Endodermal cell (in vitro differentiated cells): ENCODE data around the gene SPARC. TPM values are rescaled to one million over a fixed set of nuclear protein-coding genes. Genes with fewer than 3 reads are reported as not detected.
"Not testable (repeated sequence)": the region's sequence is repeated elsewhere in the genome, so short reads cannot be mapped to it uniquely, and the experiment has no call there.

ENCODE experiments used
- DNase-seq: peaks from one replicate; pipeline ENCODE4 v3.0.0-alpha.2; 2017
- H3K27ac ChIP-seq: 2 replicates; pipeline ENCODE4 v1.5.1; 2013; ENCODE audit warnings: mild to moderate bottlenecking, low read depth, low read length, moderate library complexity
- H3K27me3 ChIP-seq: 2 replicates; pipeline ENCODE4 v1.6.1; 2013; ENCODE audit warnings: mild to moderate bottlenecking, low read length, moderate library complexity; ENCODE audit not compliant: insufficient read depth, control insufficient read depth, poor library complexity, severe bottlenecking
- H3K36me3 ChIP-seq: 2 replicates; pipeline ENCODE4 v1.7.0; 2013; ENCODE audit warnings: mild to moderate bottlenecking, low read length, moderate library complexity; ENCODE audit not compliant: control insufficient read depth, insufficient read depth
- H3K4me1 ChIP-seq: one replicate; pipeline ENCODE4 v1.7.0; 2013; ENCODE audit warnings: low read length; ENCODE audit not compliant: control insufficient read depth, insufficient read depth
- H3K4me3 ChIP-seq: 2 replicates; pipeline ENCODE4 v1.5.1; 2013; ENCODE audit warnings: mild to moderate bottlenecking, low read length, moderate library complexity
- H3K9ac ChIP-seq: 2 replicates; pipeline ENCODE4 v1.6.1; 2013; ENCODE audit warnings: mild to moderate bottlenecking, low read length, moderate library complexity; ENCODE audit not compliant: poor library complexity, severe bottlenecking; ENCODE audit errors: extremely low read depth
- H3K9me3 ChIP-seq: 2 replicates; pipeline ENCODE4 v1.6.1; 2013; ENCODE audit warnings: mild to moderate bottlenecking, low read length, moderate library complexity; ENCODE audit not compliant: control insufficient read depth
- H3K27ac Mint-ChIP-seq: 2 replicates; pipeline ENCODE4 v1.8.0; 2020; ENCODE audit warnings: mixed read lengths
- H3K27me3 Mint-ChIP-seq: 2 replicates; pipeline ENCODE4 v1.8.0; 2021; ENCODE audit warnings: mild to moderate bottlenecking, mixed read lengths; ENCODE audit not compliant: insufficient read depth
- H3K36me3 Mint-ChIP-seq: 2 replicates; pipeline ENCODE4 v1.8.0; 2020; ENCODE audit warnings: low read depth, mixed read lengths
- H3K4me1 Mint-ChIP-seq: 2 replicates; pipeline ENCODE4 v1.8.0; 2020; ENCODE audit warnings: mixed read lengths
- H3K4me3 Mint-ChIP-seq: 2 replicates; pipeline ENCODE4 v1.8.0; 2020; ENCODE audit warnings: mild to moderate bottlenecking, moderate library complexity, mixed read lengths
- H3K9me3 Mint-ChIP-seq: 2 replicates; pipeline ENCODE4 v1.8.0; 2020; ENCODE audit warnings: mild to moderate bottlenecking, mixed read lengths
- WGBS, 2 experiments: methylation state at CpG; one replicate each; pipeline versions ENCODE4 v1.1.5 to v1.1.7; 2013; ENCODE audit warnings: missing lambda C conversion rate in 2 of 2, mixed read lengths in 1 of 2; ENCODE audit not compliant: insufficient coverage in 1 of 2, insufficient read length in 1 of 2; 5-methylcytosine and 5-hydroxymethylcytosine counted together
- total RNA-seq, 2 donors: library from RNA; stranded (reverse); fragmentation: NEBNext Ultra II Directional in 1 of 2; extraction: Animal tissue kit (Norgen Biotek cat#: 25700) in 1 of 2; gene quantifications; 2 replicates in 1 of 2; 3 replicates in 1 of 2; pipeline ENCODE4 v1.2.1, GENCODE V29; 2021
- TF ChIP-seq, protein P1 (sequence below): fragments of 200-600 bp; sonication (generic); conservative IDR thresholded peaks from 2 replicates; pipeline ENCODE4 v1.5.0; 2021; ENCODE audit warnings: antibody characterized with exemption, mild to moderate bottlenecking

SPARC gene
- total RNA-seq, 2 donors from 2014 or later = 523 to 643 TPM

DNA sequence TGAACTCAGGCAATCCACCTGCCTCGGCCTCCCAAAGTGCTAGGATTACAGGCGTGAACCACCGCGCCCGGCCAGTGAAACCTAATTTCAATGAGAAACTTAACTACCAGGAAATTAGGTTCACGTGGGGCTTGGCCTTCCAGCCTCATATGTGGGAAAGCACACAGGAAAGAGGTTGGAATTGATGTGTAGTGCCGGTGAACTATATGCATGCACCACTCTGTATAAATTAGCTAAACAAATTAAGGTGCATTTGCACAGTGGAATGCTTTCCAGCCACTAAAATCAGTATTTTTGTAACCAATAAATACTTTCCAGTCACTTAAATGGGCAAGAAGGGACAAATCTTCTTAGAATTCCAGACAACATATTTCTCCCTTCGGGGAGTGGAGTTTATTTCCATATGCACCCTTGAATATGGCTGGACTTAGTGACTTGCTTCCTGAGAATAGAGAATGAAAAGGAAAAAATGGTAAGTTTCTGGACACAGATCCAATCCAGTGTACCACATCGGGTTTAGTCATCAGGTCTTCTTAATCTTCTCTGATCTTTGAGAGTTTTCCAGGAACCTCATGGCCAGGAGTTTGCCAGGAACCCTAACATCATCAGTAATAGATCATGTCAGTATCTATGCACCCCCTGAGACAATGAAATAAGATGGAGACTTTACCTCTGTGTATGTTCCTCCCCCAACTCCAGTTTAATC lies 46.8 kb upstream of the SPARC start:
- Histone ChIP-seq H3K4me3 (no peak overlapping the region), H3K36me3 (no peaks in the 10 kb centered on the region), H3K27me3 (no peaks in the 10 kb centered on the region), H3K27ac (no peak overlapping the region), H3K9me3 (peaks cover 19% of the 10 kb centered on the region), H3K9ac (no peak overlapping the region), H3K4me1 (peaks cover 4% of the 10 kb centered on the region)
- no peaks in the 10 kb centered on the region for H3K27me3 Mint-ChIP-seq
- peaks cover 17% of the 10 kb centered on the region for H3K9me3 Mint-ChIP-seq
- H3K4me3 Mint-ChIP-seq = no peak overlapping the region
- TF ChIP-seq, protein P1, sequence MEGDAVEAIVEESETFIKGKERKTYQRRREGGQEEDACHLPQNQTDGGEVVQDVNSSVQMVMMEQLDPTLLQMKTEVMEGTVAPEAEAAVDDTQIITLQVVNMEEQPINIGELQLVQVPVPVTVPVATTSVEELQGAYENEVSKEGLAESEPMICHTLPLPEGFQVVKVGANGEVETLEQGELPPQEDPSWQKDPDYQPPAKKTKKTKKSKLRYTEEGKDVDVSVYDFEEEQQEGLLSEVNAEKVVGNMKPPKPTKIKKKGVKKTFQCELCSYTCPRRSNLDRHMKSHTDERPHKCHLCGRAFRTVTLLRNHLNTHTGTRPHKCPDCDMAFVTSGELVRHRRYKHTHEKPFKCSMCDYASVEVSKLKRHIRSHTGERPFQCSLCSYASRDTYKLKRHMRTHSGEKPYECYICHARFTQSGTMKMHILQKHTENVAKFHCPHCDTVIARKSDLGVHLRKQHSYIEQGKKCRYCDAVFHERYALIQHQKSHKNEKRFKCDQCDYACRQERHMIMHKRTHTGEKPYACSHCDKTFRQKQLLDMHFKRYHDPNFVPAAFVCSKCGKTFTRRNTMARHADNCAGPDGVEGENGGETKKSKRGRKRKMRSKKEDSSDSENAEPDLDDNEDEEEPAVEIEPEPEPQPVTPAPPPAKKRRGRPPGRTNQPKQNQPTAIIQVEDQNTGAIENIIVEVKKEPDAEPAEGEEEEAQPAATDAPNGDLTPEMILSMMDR = no peak
- no peak for DNase-seq
- no peak overlapping the region for H3K27ac Mint-ChIP-seq
- WGBS, 2 experiments = 95 to 100% methylated on average over 5 to 9 of the region's 9 CpGs
- peaks cover 9% of the 10 kb centered on the region for H3K36me3 Mint-ChIP-seq
- peaks cover 11% of the 10 kb centered on the region for H3K4me1 Mint-ChIP-seq

DNA sequence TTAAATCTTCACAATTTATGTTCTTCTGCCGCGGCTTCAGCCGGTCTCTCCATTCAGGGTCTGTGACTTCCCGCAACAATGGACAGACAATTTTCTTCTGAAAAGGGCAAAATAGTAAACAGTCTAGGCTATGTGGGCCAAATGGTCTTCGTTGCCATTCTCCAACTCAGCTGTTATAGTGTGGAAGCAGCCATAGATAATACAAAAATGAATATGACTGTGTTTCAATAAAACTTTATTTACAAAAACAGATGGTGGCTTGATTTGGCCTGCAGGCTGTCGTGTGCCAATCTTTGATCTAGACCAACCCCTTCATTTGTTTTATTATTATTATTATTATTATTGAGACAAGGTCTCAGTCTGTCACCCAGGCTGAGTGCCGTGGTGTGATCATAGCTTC lies 43.7 kb upstream of the SPARC start:
- no peak overlapping the region for H3K9ac ChIP-seq
- TF ChIP-seq, protein P1 = no peak
- H3K36me3 Mint-ChIP-seq = peaks cover 9% of the 10 kb centered on the region
- H3K4me3 ChIP-seq = no peak overlapping the region
- no peak overlapping the region for H3K4me3 Mint-ChIP-seq
- no peak overlapping the region for H3K27ac Mint-ChIP-seq
- WGBS, 2 experiments = 97 to 98% methylated on average over 5 to 6 of the region's 7 CpGs
- H3K27me3 ChIP-seq = no peaks in the 10 kb centered on the region
- H3K27me3 Mint-ChIP-seq = no peaks in the 10 kb centered on the region
- no peaks in the 10 kb centered on the region for H3K4me1 Mint-ChIP-seq
- no peaks in the 10 kb centered on the region for H3K36me3 ChIP-seq
- H3K27ac ChIP-seq = no peak overlapping the region
- no peak for DNase-seq
- no peaks in the 10 kb centered on the region for H3K4me1 ChIP-seq
- H3K9me3 Mint-ChIP-seq = peaks cover 25% of the 10 kb centered on the region
- H3K9me3 ChIP-seq = peaks cover 19% of the 10 kb centered on the region

- not testable (repeated sequence) for H3K4me3 Mint-ChIP-seq, H3K4me3 ChIP-seq, H3K27me3 ChIP-seq, H3K27ac ChIP-seq, H3K27ac Mint-ChIP-seq, H3K4me1 ChIP-seq, H3K36me3 Mint-ChIP-seq, H3K27me3 Mint-ChIP-seq, H3K4me1 Mint-ChIP-seq, H3K9ac ChIP-seq, H3K36me3 ChIP-seq, DNase-seq
- 85 to 100% methylated on average over 2 to 5 of the region's 5 CpGs for WGBS, 2 experiments
- peaks cover 25% of the 10 kb centered on the region for H3K9me3 Mint-ChIP-seq
- peaks cover 19% of the 10 kb centered on the region for H3K9me3 ChIP-seq
Observed at GRCh38 chr5:151729597-151729996, 42.9 kb upstream of the SPARC start.
